Cardiac muscle cell (in vitro differentiated cells and primary cell): ENCODE results near the gene TMSB10. TPM values are rescaled to one million over a fixed set of nuclear protein-coding genes. Genes with fewer than 3 reads are reported as not detected.
A peak's percentile ranks its signal among the peaks of the same experiment; 100 is the strongest.

Source experiments
- DNase-seq, 2 donors: peaks; one replicate each; pipeline versions ENCODE4 v3.0.0 to v3.0.0-alpha.2; 2010 to 2017; ENCODE audit warnings: low read depth in 1 of 2, low spot score in 1 of 2
- H3K27ac ChIP-seq: fragments of 200-600 bp; sonication (generic); 2 replicates; pipeline ENCODE4 v1.5.1; 2016
- H3K27me3 ChIP-seq: fragments of 200-600 bp; sonication (generic); 2 replicates; pipeline ENCODE4 v1.6.0; 2016; ENCODE audit warnings: control low read depth
- H3K36me3 ChIP-seq: fragments of 200-600 bp; sonication (generic); 2 replicates; pipeline ENCODE4 v1.5.1; 2016; ENCODE audit warnings: control low read depth
- H3K4me1 ChIP-seq: fragments of 200-600 bp; sonication (generic); 2 replicates; pipeline ENCODE4 v1.8.1; 2017; ENCODE audit warnings: low read depth, mild to moderate bottlenecking, mixed run types
- H3K4me3 ChIP-seq: fragments of 200-600 bp; sonication (generic); 2 replicates; pipeline ENCODE4 v1.5.1; 2016; ENCODE audit warnings: mild to moderate bottlenecking
- H3K9me3 ChIP-seq: fragments of 200-600 bp; sonication (generic); 2 replicates; pipeline ENCODE4 v1.5.1; 2017; ENCODE audit warnings: low read depth, mild to moderate bottlenecking, control low read depth
- CTCF ChIP-seq: IDR thresholded peaks from 2 replicates; pipeline ENCODE4 v1.5.1; 2012; ENCODE audit warnings: low read depth, mild to moderate bottlenecking, low read length
- polyA plus RNA-seq: library from polyadenylated mRNA; unstranded; fragments of >200 nt; fragmentation: Nextera tagmentation; extraction: Ambion mirVana; gene quantifications from 2 replicates; pipeline ENCODE4 v1.2.1, GENCODE V29; 2016
- total RNA-seq: library from RNA; depleted of rRNA; stranded (reverse); fragments of >200 nt; gene quantifications from 2 replicates; pipeline ENCODE4 v1.2.3, GENCODE V29; 2016

The TMSB10 gene
- total and polyA plus RNA-seq, 2 experiments from 2014 or later = 1,175 to 1,740 TPM

GRCh38 chr2:84876369-84876768 is 29.1 kb upstream of the TMSB10 start:
- no peak for TF ChIP-seq CTCF
- DNase-seq = no peak
- Histone ChIP-seq H3K9me3 (no peaks in the 10 kb centered on the region), H3K4me3 (no peak overlapping the region), H3K36me3 (no peaks in the 10 kb centered on the region), H3K27ac (no peak overlapping the region), H3K27me3 (peaks cover 55% of the 10 kb centered on the region), H3K4me1 (peaks cover 7% of the 10 kb centered on the region)

GRCh38 chr2:84878459-84878858 is 27.0 kb upstream of the TMSB10 start:
- Histone ChIP-seq H3K36me3 (no peaks in the 10 kb centered on the region), H3K27ac (no peak overlapping the region), H3K27me3 (peaks cover 74% of the 10 kb centered on the region), H3K9me3 (no peaks in the 10 kb centered on the region), H3K4me1 (peaks cover 10% of the 10 kb centered on the region), H3K4me3 (no peak overlapping the region)
- DNase-seq = no peak
- TF ChIP-seq CTCF = no peak

GRCh38 chr2:84878896-84879583 is 26.4 kb upstream of the TMSB10 start:
- no peaks in the 10 kb centered on the region for H3K9me3 ChIP-seq
- peaks cover 80% of the 10 kb centered on the region for H3K27me3 ChIP-seq
- no peak overlapping the region for H3K27ac ChIP-seq
- TF ChIP-seq CTCF = no peak
- no peaks in the 10 kb centered on the region for H3K36me3 ChIP-seq
- peaks cover 10% of the 10 kb centered on the region for H3K4me1 ChIP-seq
- no peak overlapping the region for H3K4me3 ChIP-seq
- no peak for DNase-seq

GRCh38 chr2:84879584-84880394 is 25.7 kb upstream of the TMSB10 start:
- Histone ChIP-seq H3K27me3 (peaks cover 87% of the 10 kb centered on the region), H3K4me1 (peaks cover 10% of the 10 kb centered on the region), H3K9me3 (no peaks in the 10 kb centered on the region), H3K36me3 (no peaks in the 10 kb centered on the region), H3K4me3 (peak overlapping the region; percentile 39), H3K27ac (no peak overlapping the region)
- no peak for DNase-seq
- TF ChIP-seq CTCF = no peak

- Histone ChIP-seq H3K27me3 (peaks cover 90% of the 10 kb centered on the region), H3K36me3 (no peaks in the 10 kb centered on the region), H3K9me3 (no peaks in the 10 kb centered on the region), H3K4me1 (peaks cover 10% of the 10 kb centered on the region), H3K4me3 (peak overlapping the region; percentile 39), H3K27ac (no peak overlapping the region)
- TF ChIP-seq CTCF = no peak
- no peak for DNase-seq
These were observed 25.1 kb upstream of the TMSB10 start for GRCh38 chr2:84880395-84880644.
